ENCODE measurements around the gene PRPF40A.

DNA sequence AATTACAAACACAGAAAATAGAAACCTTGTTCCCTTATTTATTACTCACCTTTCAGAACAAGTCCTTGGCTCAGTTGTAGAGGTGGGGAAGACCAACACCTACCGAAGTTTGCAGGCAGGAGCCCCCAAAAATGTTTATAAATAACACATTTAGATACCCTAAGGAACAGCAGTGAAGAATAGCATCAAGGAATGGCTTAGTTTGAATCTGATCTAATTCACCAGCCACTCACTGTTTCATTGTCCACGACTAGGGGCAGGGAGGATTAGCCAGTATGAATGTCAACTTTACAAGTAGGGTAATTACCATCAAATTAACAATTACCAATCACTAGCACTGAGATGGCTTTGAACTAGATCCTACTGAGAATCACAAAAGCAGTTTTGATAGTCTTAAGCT is 65.4 kb downstream of the PRPF40A start:
- TF ChIP-seq, protein P1, sequence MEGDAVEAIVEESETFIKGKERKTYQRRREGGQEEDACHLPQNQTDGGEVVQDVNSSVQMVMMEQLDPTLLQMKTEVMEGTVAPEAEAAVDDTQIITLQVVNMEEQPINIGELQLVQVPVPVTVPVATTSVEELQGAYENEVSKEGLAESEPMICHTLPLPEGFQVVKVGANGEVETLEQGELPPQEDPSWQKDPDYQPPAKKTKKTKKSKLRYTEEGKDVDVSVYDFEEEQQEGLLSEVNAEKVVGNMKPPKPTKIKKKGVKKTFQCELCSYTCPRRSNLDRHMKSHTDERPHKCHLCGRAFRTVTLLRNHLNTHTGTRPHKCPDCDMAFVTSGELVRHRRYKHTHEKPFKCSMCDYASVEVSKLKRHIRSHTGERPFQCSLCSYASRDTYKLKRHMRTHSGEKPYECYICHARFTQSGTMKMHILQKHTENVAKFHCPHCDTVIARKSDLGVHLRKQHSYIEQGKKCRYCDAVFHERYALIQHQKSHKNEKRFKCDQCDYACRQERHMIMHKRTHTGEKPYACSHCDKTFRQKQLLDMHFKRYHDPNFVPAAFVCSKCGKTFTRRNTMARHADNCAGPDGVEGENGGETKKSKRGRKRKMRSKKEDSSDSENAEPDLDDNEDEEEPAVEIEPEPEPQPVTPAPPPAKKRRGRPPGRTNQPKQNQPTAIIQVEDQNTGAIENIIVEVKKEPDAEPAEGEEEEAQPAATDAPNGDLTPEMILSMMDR (IDR thresholded peaks at IDR 0.05) = no peak
- TF ChIP-seq POLR2A (IDR thresholded peaks at IDR 0.05) = no peak

Data from right lobe of liver (tissue), 4 donors.